HG02588 (cell line): ENCODE results near the gene ITGA11.

Source experiments
- ATAC-seq: cut with Tn5 transposase; IDR thresholded peaks from one replicate; pipeline ENCODE4 v1.9.1; 2021; ENCODE audit warnings: mild to moderate bottlenecking, moderate library complexity; ENCODE audit not compliant: unreplicated experiment

ITGA11 gene

GRCh38 chr15:68300115-68300940, 131.6 kb downstream of the ITGA11 start:
- ATAC-seq, result no peak

GRCh38 chr15:68299436-68299835, 132.5 kb downstream of the ITGA11 start:
- ATAC-seq, result peak; percentile 4

GRCh38 chr15:68298882-68299381, 133.0 kb downstream of the ITGA11 start:
- peak; percentile 82 for ATAC-seq

GRCh38 chr15:68298336-68298735, 133.6 kb downstream of the ITGA11 start:
- no peak for ATAC-seq

GRCh38 chr15:68295014-68295805, 136.8 kb downstream of the ITGA11 start:
- ATAC-seq, result no peak

GRCh38 chr15:68292967-68293366, 139.0 kb downstream of the ITGA11 start:
- ATAC-seq, result no peak

- ATAC-seq, result no peak
Measured at GRCh38 chr15:68292157-68292781, 139.7 kb downstream of the ITGA11 start.

- ATAC-seq, result no peak
Measured at GRCh38 chr15:68290715-68291114, 141.2 kb downstream of the ITGA11 start.

GRCh38 chr15:68289621-68290352, 142.2 kb downstream of the ITGA11 start:
- ATAC-seq, result no peak

GRCh38 chr15:68289057-68289456, 142.9 kb downstream of the ITGA11 start:
- ATAC-seq, result no peak

GRCh38 chr15:68286256-68286655, 145.7 kb downstream of the ITGA11 start:
- ATAC-seq, result no peak

GRCh38 chr15:68285259-68285980, 146.5 kb downstream of the ITGA11 start:
- no peak for ATAC-seq

GRCh38 chr15:68284616-68285258, 147.2 kb downstream of the ITGA11 start:
- no peak for ATAC-seq

GRCh38 chr15:68283401-68283800, 148.6 kb downstream of the ITGA11 start:
- no peak for ATAC-seq

GRCh38 chr15:68281008-68281407, 151.0 kb downstream of the ITGA11 start:
- ATAC-seq, result no peak

- no peak for ATAC-seq
Measured at GRCh38 chr15:68279779-68280753, 151.9 kb downstream of the ITGA11 start.

GRCh38 chr15:68278595-68279405, 153.2 kb downstream of the ITGA11 start:
- peak; percentile 10 for ATAC-seq

- no peak for ATAC-seq
Measured at GRCh38 chr15:68278345-68278594, 153.7 kb downstream of the ITGA11 start.
